8988T (cell line): ENCODE measurements around the gene IFIT1.
"Not testable (repeated sequence)": the region's sequence is repeated elsewhere in the genome, so short reads cannot be mapped to it uniquely, and the experiment has no call there.

Experiments
- DNase-seq: peaks from one replicate; pipeline ENCODE4 v3.0.0; 2011

Gene IFIT1

DNA sequence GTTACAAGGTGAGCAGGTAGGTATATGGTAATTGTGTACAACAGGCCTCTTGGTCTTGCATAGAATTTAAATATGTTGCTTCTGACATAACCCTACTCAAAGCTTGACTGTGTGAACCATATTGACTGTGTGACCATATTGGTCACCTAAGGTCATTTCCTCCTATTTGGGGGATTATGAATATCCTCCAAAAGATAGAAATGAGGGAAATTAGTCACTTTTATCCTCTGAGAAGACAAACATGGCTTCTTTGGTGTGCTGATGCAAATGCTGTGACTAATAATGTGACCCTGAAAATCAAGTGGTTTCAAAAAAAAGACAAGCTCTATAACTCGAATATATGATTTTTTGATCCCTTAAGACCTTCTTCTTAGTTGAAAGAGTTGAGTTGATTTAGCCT is 49.9 kb downstream of the IFIT1 start:
- no peak for DNase-seq

DNA sequence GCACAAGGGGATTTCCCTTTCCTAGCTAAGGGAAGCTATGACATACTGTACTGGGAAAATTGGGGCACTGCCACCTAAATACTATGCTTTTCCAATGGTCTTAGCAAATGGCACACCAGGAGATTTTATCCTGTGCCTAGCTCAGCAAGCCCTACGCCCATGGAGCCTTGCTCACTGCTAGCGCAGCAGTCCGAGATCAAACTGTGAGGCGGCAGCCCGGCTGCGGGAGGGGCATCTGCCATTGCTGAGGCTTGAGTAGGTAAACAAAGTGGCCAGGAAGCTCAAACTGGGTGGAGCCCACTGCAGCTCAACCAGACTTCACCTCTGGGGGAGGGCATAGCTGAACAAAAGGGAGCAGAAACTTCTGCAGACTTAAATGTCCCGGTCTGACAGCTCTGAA is 52.4 kb downstream of the IFIT1 start:
- DNase-seq: not testable (repeated sequence)

DNA sequence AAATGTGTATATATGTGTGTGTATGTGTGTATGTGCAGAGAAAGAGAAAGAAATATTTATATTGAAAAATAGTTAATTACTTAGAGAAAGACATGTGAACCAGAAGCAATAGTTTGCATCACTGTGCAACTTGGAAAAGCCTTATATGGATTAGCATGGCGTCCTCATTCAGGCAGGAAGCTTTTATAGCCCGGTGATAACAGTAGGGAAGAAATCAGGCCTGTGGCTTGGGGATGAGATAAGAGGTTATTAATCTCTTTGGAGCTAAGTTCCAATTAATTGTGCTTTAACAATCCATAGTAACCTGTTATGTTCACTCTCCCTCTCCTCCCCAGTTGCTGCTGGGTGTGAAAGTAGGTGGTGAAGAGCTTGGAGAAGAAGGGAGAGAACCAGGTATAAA is 58.5 kb downstream of the IFIT1 start:
- DNase-seq: no peak

DNA sequence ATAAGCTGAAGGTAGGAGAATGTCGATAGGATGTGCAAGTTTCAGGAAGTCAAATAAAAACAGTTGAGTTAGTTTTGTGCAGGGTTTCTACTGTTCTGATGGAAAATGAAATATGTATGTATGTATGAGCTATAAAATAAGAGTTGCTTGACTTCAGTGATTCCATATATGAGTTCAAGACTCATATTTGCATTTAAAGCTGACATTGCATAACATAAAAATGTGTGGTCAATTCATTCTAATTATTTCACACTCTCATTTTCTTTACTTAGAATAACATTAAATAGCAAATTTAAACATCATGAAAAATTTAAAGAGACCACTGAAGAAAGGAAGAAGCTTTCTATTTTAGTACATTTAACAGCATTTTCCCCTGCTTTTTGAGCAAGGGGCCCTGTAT is 59.8 kb downstream of the IFIT1 start:
- no peak for DNase-seq

DNA sequence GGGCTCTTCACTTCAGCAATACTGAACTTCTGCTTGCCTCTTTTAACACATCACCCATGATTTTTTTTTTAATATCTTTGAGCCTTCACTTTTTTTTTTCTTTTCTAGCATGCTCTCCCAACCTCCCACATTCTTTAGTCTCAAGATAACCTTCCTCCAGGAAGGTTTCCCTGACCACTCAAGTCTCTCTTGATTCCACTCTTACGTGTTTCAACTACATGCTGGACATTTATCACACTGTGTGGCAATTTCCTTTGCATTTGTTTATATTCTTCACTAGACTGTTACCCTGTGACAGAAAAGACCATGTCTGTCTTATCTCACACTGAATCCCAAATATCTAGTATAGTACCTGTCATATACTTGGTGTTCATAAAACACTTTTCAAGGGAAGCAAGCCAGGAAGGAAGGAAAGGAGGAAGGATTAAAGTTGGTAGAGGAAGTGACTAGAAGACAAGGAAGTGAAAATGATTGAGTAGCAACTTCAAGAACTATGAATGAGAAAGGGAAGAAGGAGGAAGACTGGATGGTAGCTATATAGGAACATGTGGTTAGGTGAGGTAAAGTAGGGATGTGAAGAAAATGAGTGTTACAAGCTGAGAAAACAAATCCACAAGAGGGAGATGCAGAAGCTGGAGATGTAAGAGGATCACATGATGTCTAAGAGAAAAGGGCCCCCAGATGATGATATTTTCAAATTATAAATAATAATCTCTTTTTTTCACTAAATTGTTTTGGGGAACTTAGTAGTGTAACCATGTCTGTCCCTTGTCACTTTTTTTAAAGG is 62.3 kb downstream of the IFIT1 start:
- DNase-seq: no peak
